Natural killer cell (primary cell): ENCODE data around the gene THEMIS. TPM values are rescaled to one million over a fixed set of nuclear protein-coding genes. Genes with fewer than 3 reads are reported as not detected.

ENCODE experiments used
- ATAC-seq, 3 donors: fragments of 150-1000 bp in 2 of 3; fragments of 200-7000 bp in 1 of 3; cut with Tn5 transposase; 1 replicate in 1 of 3; 2 replicates in 2 of 3; pipeline ENCODE4 v1.10.0; 2021; ENCODE audit warnings: mild to moderate bottlenecking in 2 of 3, moderate library complexity in 2 of 3
- DNase-seq, 2 donors: peaks; one replicate each; pipeline versions ENCODE4 v3.0.0 to v3.0.0-alpha.2; 2013 to 2021; ENCODE audit warnings: mixed read lengths in 1 of 2
- H3K27ac ChIP-seq: one replicate; pipeline ENCODE4 v1.5.1; 2013; ENCODE audit warnings: mild to moderate bottlenecking, low read length
- H3K27me3 ChIP-seq: one replicate; pipeline ENCODE4 v1.6.1; 2013; ENCODE audit warnings: low read length; ENCODE audit not compliant: control insufficient read depth, insufficient read depth
- H3K36me3 ChIP-seq: one replicate; pipeline ENCODE4 v1.6.1; 2013; ENCODE audit warnings: low read length; ENCODE audit not compliant: control insufficient read depth, insufficient read depth
- H3K4me1 ChIP-seq: one replicate; pipeline ENCODE4 v1.6.1; 2013; ENCODE audit warnings: low read length; ENCODE audit not compliant: control insufficient read depth, insufficient read depth
- H3K4me3 ChIP-seq: one replicate; pipeline ENCODE4 v1.5.1; 2013; ENCODE audit warnings: low read length
- H3K9me3 ChIP-seq: one replicate; pipeline ENCODE4 v1.6.1; 2013; ENCODE audit warnings: low read length; ENCODE audit not compliant: control insufficient read depth, insufficient read depth
- H3K27ac Mint-ChIP-seq, 2 donors: one replicate each; pipeline ENCODE4 v1.8.0; 2022; ENCODE audit warnings: mild to moderate bottlenecking in 2 of 2, mixed read lengths in 2 of 2, moderate library complexity in 1 of 2
- H3K27me3 Mint-ChIP-seq, 2 donors: one replicate each; pipeline ENCODE4 v1.8.0; 2022; ENCODE audit warnings: low read depth in 2 of 2, mixed read lengths in 2 of 2
- H3K36me3 Mint-ChIP-seq: one replicate; pipeline ENCODE4 v1.8.0; 2022; ENCODE audit warnings: mixed read lengths
- H3K4me1 Mint-ChIP-seq, 2 donors: one replicate each; pipeline ENCODE4 v1.8.0; 2022; ENCODE audit warnings: mixed read lengths in 2 of 2
- H3K4me3 Mint-ChIP-seq: one replicate; pipeline ENCODE4 v1.8.0; 2022; ENCODE audit warnings: mild to moderate bottlenecking, moderate library complexity, mixed read lengths
- H3K9me3 Mint-ChIP-seq, 2 donors: one replicate each; pipeline ENCODE4 v1.8.0; 2022; ENCODE audit warnings: mixed read lengths in 2 of 2
- CTCF ChIP-seq: fragments of 200-600 bp; IDR thresholded peaks from one replicate; pipeline ENCODE4 v1.8.0; 2022; ENCODE audit warnings: antibody characterized with exemption
- WGBS: methylation state at CpG from one replicate; pipeline ENCODE4 v1.1.7; 2013; ENCODE audit warnings: missing lambda C conversion rate; ENCODE audit not compliant: insufficient coverage; 5-methylcytosine and 5-hydroxymethylcytosine counted together
- intact Hi-C: fragments of 100-400 bp; cut with micrococcal nuclease; formaldehyde crosslinking; loops from one replicate; pipeline ENCODE4 v1.14.2; 2022
- total RNA-seq, 4 donors: library from RNA; stranded (reverse); fragments of 120-200 nt in 1 of 4; gene quantifications; one replicate each; pipeline versions ENCODE4 v1.2.3 to v1.2.4, GENCODE V29; 2013 to 2022

THEMIS gene
- total RNA-seq, 3 donors from 2014 or later (not counting 1 experiment from before 2014, with no cell fraction given) = 0.82 to 11.7 (median 1.7) TPM

GRCh38 chr6:127858727-127859391, 42.0 kb downstream of the THEMIS start:
- Mint-ChIP-seq H3K27ac (no peak overlapping the region), H3K9me3 (no peaks in the 10 kb centered on the region), H3K4me3 (no peak overlapping the region), H3K4me1 (peaks cover 4 to 6% of the 10 kb centered on the region in 2 donors), H3K27me3 (no peaks in the 10 kb centered on the region), H3K36me3 (no peaks in the 10 kb centered on the region)
- ATAC-seq (no peak), DNase-seq (no peak)
- Histone ChIP-seq H3K27me3 (no peaks in the 10 kb centered on the region), H3K27ac (no peak overlapping the region), H3K4me3 (no peak overlapping the region), H3K9me3 (no peaks in the 10 kb centered on the region), H3K36me3 (no peaks in the 10 kb centered on the region), H3K4me1 (no peaks in the 10 kb centered on the region)
- intact Hi-C loops = loop anchor here (5.0 to 10.0 kb wide), 2 partner anchors 116 to 1513 kb away; no protein-coding TSS in a partner anchor
- WGBS = 77% methylated on average over 3 of the region's 4 CpGs
- no peak for TF ChIP-seq CTCF

- Histone ChIP-seq H3K4me3 (no peak overlapping the region), H3K27ac (no peak overlapping the region), H3K4me1 (no peaks in the 10 kb centered on the region), H3K36me3 (no peaks in the 10 kb centered on the region), H3K9me3 (no peaks in the 10 kb centered on the region), H3K27me3 (no peaks in the 10 kb centered on the region)
- no peak for DNase-seq
- Mint-ChIP-seq H3K27me3 (no peaks in the 10 kb centered on the region), H3K27ac (no peak overlapping the region), H3K9me3 (no peaks in the 10 kb centered on the region), H3K4me3 (no peak overlapping the region), H3K4me1 (peaks cover 4 to 6% of the 10 kb centered on the region in 2 donors), H3K36me3 (no peaks in the 10 kb centered on the region)
- intact Hi-C loops = loop anchor here (5.0 to 10.0 kb wide), 2 partner anchors 118 to 1515 kb away; no protein-coding TSS in a partner anchor
- no peak for TF ChIP-seq CTCF
- no CpG with 5 or more reads among the region's 1 CpG for WGBS
- ATAC-seq = no peak
Observed at GRCh38 chr6:127857051-127857637, 43.7 kb downstream of the THEMIS start.

GRCh38 chr6:127855542-127856159, 45.2 kb downstream of the THEMIS start:
- no peaks in the 10 kb centered on the region for H3K27me3 ChIP-seq
- intact Hi-C loops = loop anchor here (1.0 to 10.0 kb wide), 3 partner anchors 119 to 1517 kb away; no protein-coding TSS in a partner anchor
- H3K27me3 Mint-ChIP-seq = peaks cover 0 to 3% of the 10 kb centered on the region in 2 donors
- H3K4me3 Mint-ChIP-seq = no peak overlapping the region
- H3K36me3 Mint-ChIP-seq = no peaks in the 10 kb centered on the region
- TF ChIP-seq CTCF = peak; percentile 65
- peak in 1 of 2 donors; percentile 78 for DNase-seq
- H3K27ac Mint-ChIP-seq = no peak overlapping the region
- H3K4me3 ChIP-seq = no peak overlapping the region
- no peaks in the 10 kb centered on the region for H3K36me3 ChIP-seq
- H3K4me1 Mint-ChIP-seq = peaks cover 4 to 6% of the 10 kb centered on the region in 2 donors
- H3K27ac ChIP-seq = no peak overlapping the region
- H3K4me1 ChIP-seq = no peaks in the 10 kb centered on the region
- H3K9me3 Mint-ChIP-seq = no peaks in the 10 kb centered on the region
- WGBS = 0% methylated on average over 2 of the region's 4 CpGs
- H3K9me3 ChIP-seq = no peaks in the 10 kb centered on the region
- no peak for ATAC-seq
